K562 (cell line): Measurements from ENCODE around the gene HEG1. TPM values are rescaled to one million over a fixed set of nuclear protein-coding genes. Genes with fewer than 3 reads are reported as not detected.

Experiments
- ATAC-seq: fragments of 200-7000 bp; cut with Tn5 transposase; 3 replicates; pipeline ENCODE4 v1.9.1; 2020; ENCODE audit warnings: moderate library complexity
- BruUV-seq: library from RNA; stranded (reverse); fragments of 400-500 nt; replicated peaks from 2 replicates; lab custom pipeline; 2021; lab: Mats Ljungman, UMichigan
- CTCF ChIA-PET: fragments of 300-600 bp; formaldehyde crosslinking; extraction: SDS; loops from one replicate; lab custom pipeline; 2021; ENCODE audit warnings: low intra/inter-chr PET ratio; lab: Yijun Ruan, JAX
- POLR2A ChIA-PET: fragments of 300-600, 350-650 bp; sonication (Branson Sonifier 250); formaldehyde crosslinking; extraction: SDS; loops from one replicate; lab custom pipeline; 2021; ENCODE audit warnings: antibody characterized with exemption, inconsistent platforms; lab: Yijun Ruan, JAX
- DNase-seq, 4 experiments: peaks; one replicate each; pipeline versions ENCODE4 v3.0.0 to v3.0.0-alpha.2; 2011 to 2018; ENCODE audit warnings: low spot score in 3 of 4, mixed read lengths in 3 of 4; ENCODE audit errors: extremely low read depth in 1 of 4
- FAIRE-seq: peaks from 2 replicates; lab custom pipeline; 2011; peaks lifted over from hg19 to GRCh38; lab: Jason Lieb, UNC
- H2AFZ ChIP-seq: 2 replicates; pipeline ENCODE4 v1.6.0; 2011; ENCODE audit warnings: low read depth, low read length, control low read depth, inconsistent platforms
- H3K27ac ChIP-seq: fragments of 200-600 bp; 3 replicates; pipeline ENCODE4 v1.8.0; 2011; ENCODE audit warnings: low read depth, mild to moderate bottlenecking, control low read depth, inconsistent platforms, low read length, moderate library complexity, mixed read lengths; ENCODE audit errors: extremely low read depth
- H3K27me3 ChIP-seq, 2 experiments: fragments of 300-600 bp in 1 of 2; 2 replicates in 1 of 2; 3 replicates in 1 of 2; pipeline versions ENCODE4 v1.6.0 to v1.8.0; 2011; ENCODE audit warnings: inconsistent platforms in 2 of 2, low read length in 2 of 2, mild to moderate bottlenecking in 1 of 2, mixed read lengths in 1 of 2, moderate library complexity in 1 of 2; ENCODE audit not compliant: control insufficient read depth in 2 of 2, insufficient read depth in 2 of 2
- H3K36me3 ChIP-seq: fragments of 300-600 bp; 3 replicates; pipeline ENCODE4 v1.8.0; 2011; ENCODE audit warnings: mild to moderate bottlenecking, low read length, inconsistent platforms; ENCODE audit not compliant: control insufficient read depth, insufficient read depth
- H3K4me1 ChIP-seq, 2 experiments: fragments of 200-600 bp in 1 of 2; replicated peaks in 1 of 2; 2 replicates in 1 of 2; 3 replicates in 1 of 2; pipeline versions ENCODE4 v1.5.1 to v1.8.0; 2011; ENCODE audit warnings: inconsistent platforms in 2 of 2, low read length in 2 of 2, mild to moderate bottlenecking in 1 of 2, mixed read lengths in 1 of 2, moderate library complexity in 1 of 2; ENCODE audit not compliant: control insufficient read depth in 2 of 2, insufficient read depth in 2 of 2
- H3K4me2 ChIP-seq: 2 replicates; pipeline ENCODE4 v1.6.1; 2011; ENCODE audit warnings: low read length, control low read depth, inconsistent platforms, mixed read lengths; ENCODE audit not compliant: insufficient read depth
- H3K4me3 ChIP-seq: fragments of 200-600 bp; sonication (generic), shearing (Covaris generic); 2 replicates; pipeline ENCODE4 v1.5.1; 2016; ENCODE audit warnings: control low read depth, inconsistent platforms
- H3K79me2 ChIP-seq: fragments of 200-600 bp; 3 replicates; pipeline ENCODE4 v1.8.0; 2011; ENCODE audit warnings: low read length, inconsistent platforms; ENCODE audit not compliant: control insufficient read depth, insufficient read depth
- H3K9ac ChIP-seq, 2 experiments: 2 replicates each; pipeline versions ENCODE4 v1.6.0 to v1.6.1; 2011; ENCODE audit warnings: low read depth in 2 of 2, low read length in 2 of 2, control low read depth in 1 of 2, inconsistent platforms in 1 of 2, mild to moderate bottlenecking in 1 of 2, mixed read lengths in 1 of 2; ENCODE audit not compliant: insufficient read depth in 1 of 2
- H3K9me1 ChIP-seq: one replicate; pipeline ENCODE4 v1.6.0; 2011; ENCODE audit warnings: inconsistent platforms, mild to moderate bottlenecking, low read length, moderate library complexity; ENCODE audit not compliant: control insufficient read depth, insufficient read depth
- H3K9me3 ChIP-seq: replicated peaks from 2 replicates; pipeline ENCODE4 v1.5.1; 2011; ENCODE audit warnings: low read depth, low read length, inconsistent platforms; ENCODE audit not compliant: control insufficient read depth, insufficient read depth
- H4K20me1 ChIP-seq: replicated peaks from 2 replicates; pipeline ENCODE4 v1.6.1; 2011; ENCODE audit warnings: low read length, inconsistent platforms, mixed read lengths; ENCODE audit not compliant: control insufficient read depth, insufficient read depth
- POLR3A ChIP-seq: IDR thresholded peaks from 2 replicates; pipeline ENCODE4 v1.6.1; 2011; ENCODE audit warnings: borderline replicate concordance, mild to moderate bottlenecking, moderate library complexity; ENCODE audit not compliant: insufficient read length, insufficient read depth; ENCODE audit errors: extremely low read depth
- ZNF277 ChIP-seq: fragments of 250-450 bp; sonication (Bioruptor Pico); IDR thresholded peaks from 2 replicates; pipeline ENCODE4 v1.8.0; 2022; ENCODE audit warnings: inconsistent platforms, mild to moderate bottlenecking, moderate library complexity, borderline replicate concordance
- WGBS: fragments of 100-300 bp; shearing (Covaris generic); methylation state at CpG from one replicate; pipeline ENCODE4 v1.1.6; 2016; ENCODE audit warnings: low coverage, mixed read lengths; ENCODE audit not compliant: insufficient coverage; ENCODE audit errors: missing lambda C conversion rate; 5-methylcytosine and 5-hydroxymethylcytosine counted together
- in situ Hi-C: fragments of 300-500 bp; cut with MboI; formaldehyde crosslinking; loops from 4 replicates; pipeline ENCODE4 v1.15.0; 2018; ENCODE audit warnings: inconsistent platforms, mixed read lengths
- intact Hi-C: fragments of 100-400 bp; cut with micrococcal nuclease; formaldehyde crosslinking; loops from 2 replicates; pipeline ENCODE4 v1.14.2; 2022
- polyA plus RNA-seq, 8 experiments: library from polyadenylated mRNA; depleted of rRNA in 4 of 8; stranded (reverse) in 5 of 8; unstranded in 3 of 8; fragments of >200 nt; fragmentation: Nextera tagmentation in 2 of 8; fragmentation: Illumina TruSeq in 1 of 8; extraction: Ambion mirVana in 2 of 8; extraction: Trizol in 1 of 8; gene quantifications; 2 replicates each; pipeline versions ENCODE4 v1.2.1 to v1.2.3, GENCODE V29; 2011 to 2014; ENCODE audit warnings: inconsistent platforms in 1 of 8, missing spikeins in 1 of 8
- total RNA-seq, 7 experiments: library from RNA; depleted of rRNA in 6 of 7; stranded (reverse); fragments of >200 nt in 6 of 7; fragmentation: Illumina TruSeq in 2 of 7; extraction: Trizol in 2 of 7; gene quantifications; 2 replicates each; pipeline versions ENCODE4 v1.2.1 to v1.2.3, GENCODE V29; 2011 to 2021; ENCODE audit warnings: low replicate concordance in 1 of 7

Gene HEG1
- total and polyA plus RNA-seq, 9 of the 15 experiments (the other 6 are each of a cell fraction or from before 2014, with no cell fraction given), result 0.24 TPM; not detected in 8

GRCh38 chr3:125003859-125004595 is 51.8 kb downstream of the HEG1 start (continued):
- TF ChIP-seq ZNF277, result no peak

- Histone ChIP-seq H3K4me3 (no peak overlapping the region), H3K4me1 (no peaks in the 10 kb centered on the region), H3K9ac (no peak overlapping the region), H3K79me2 (no peaks in the 10 kb centered on the region), H3K27me3 (peaks cover 16 to 26% of the 10 kb centered on the region in 2 experiments), H3K9me3 (no peaks in the 10 kb centered on the region), H3K4me2 (no peak overlapping the region), H3K9me1 (no peaks in the 10 kb centered on the region), H3K36me3 (no peaks in the 10 kb centered on the region), H4K20me1 (no peaks in the 10 kb centered on the region), H3K27ac (no peak overlapping the region), H2AFZ (no peak overlapping the region)
- FAIRE-seq (no peak), ATAC-seq (no peak), DNase-seq (no peak)
- TF ChIP-seq POLR3A, result no peak
- 0% methylated on average over 7 of the region's 7 CpGs for WGBS
- CTCF ChIA-PET, result no interaction called here
- in situ Hi-C loops, result no loop called here
- intact Hi-C loops, result no loop called here
- no TSS peak for BruUV-seq
- POLR2A ChIA-PET, result no interaction called here
Measured at GRCh38 chr3:125003369-125003853, 52.4 kb downstream of the HEG1 start.
